ENCODE measurements around the gene C19orf33.

C19orf33 gene

GRCh38 chr19:38323291-38323690 is 19.2 kb downstream of the C19orf33 start:
- DNase-seq (ENCODE audit: low read depth), result no peak
- TF ChIP-seq CTCF (IDR thresholded peaks at IDR 0.05; ENCODE audit: control insufficient read depth, extremely low read depth, insufficient read depth), result no peak
- no peak overlapping the region for H3K4me3 ChIP-seq (ENCODE audit: low read depth, low read length)

GRCh38 chr19:38324431-38324830 is 20.4 kb downstream of the C19orf33 start:
- no peak for DNase-seq (ENCODE audit: low read depth)
- H3K4me3 ChIP-seq (ENCODE audit: low read depth, low read length), result no peak overlapping the region
- no peak for TF ChIP-seq CTCF (IDR thresholded peaks at IDR 0.05; ENCODE audit: control insufficient read depth, extremely low read depth, insufficient read depth)

GRCh38 chr19:38326591-38326990 is 22.5 kb downstream of the C19orf33 start:
- no peak for TF ChIP-seq CTCF (IDR thresholded peaks at IDR 0.05; ENCODE audit: control insufficient read depth, extremely low read depth, insufficient read depth)
- DNase-seq (ENCODE audit: low read depth), result no peak
- H3K4me3 ChIP-seq (ENCODE audit: low read depth, low read length), result no peak overlapping the region

GRCh38 chr19:38329651-38330050 is 25.6 kb downstream of the C19orf33 start:
- no peak for DNase-seq (ENCODE audit: low read depth)
- TF ChIP-seq CTCF (IDR thresholded peaks at IDR 0.05; ENCODE audit: control insufficient read depth, extremely low read depth, insufficient read depth), result no peak
- H3K4me3 ChIP-seq (ENCODE audit: low read depth, low read length), result no peak overlapping the region

GRCh38 chr19:38331728-38332127 is 27.7 kb downstream of the C19orf33 start:
- no peak for TF ChIP-seq CTCF (IDR thresholded peaks at IDR 0.05; ENCODE audit: control insufficient read depth, extremely low read depth, insufficient read depth)
- no peak overlapping the region for H3K4me3 ChIP-seq (ENCODE audit: low read depth, low read length)
- no peak for DNase-seq (ENCODE audit: low read depth)

- no peak for TF ChIP-seq CTCF (IDR thresholded peaks at IDR 0.05; ENCODE audit: control insufficient read depth, extremely low read depth, insufficient read depth)
- no peak for DNase-seq (ENCODE audit: low read depth)
- no peak overlapping the region for H3K4me3 ChIP-seq (ENCODE audit: low read depth, low read length)
Measured at GRCh38 chr19:38333245-38333644, 29.2 kb downstream of the C19orf33 start.

DNA sequence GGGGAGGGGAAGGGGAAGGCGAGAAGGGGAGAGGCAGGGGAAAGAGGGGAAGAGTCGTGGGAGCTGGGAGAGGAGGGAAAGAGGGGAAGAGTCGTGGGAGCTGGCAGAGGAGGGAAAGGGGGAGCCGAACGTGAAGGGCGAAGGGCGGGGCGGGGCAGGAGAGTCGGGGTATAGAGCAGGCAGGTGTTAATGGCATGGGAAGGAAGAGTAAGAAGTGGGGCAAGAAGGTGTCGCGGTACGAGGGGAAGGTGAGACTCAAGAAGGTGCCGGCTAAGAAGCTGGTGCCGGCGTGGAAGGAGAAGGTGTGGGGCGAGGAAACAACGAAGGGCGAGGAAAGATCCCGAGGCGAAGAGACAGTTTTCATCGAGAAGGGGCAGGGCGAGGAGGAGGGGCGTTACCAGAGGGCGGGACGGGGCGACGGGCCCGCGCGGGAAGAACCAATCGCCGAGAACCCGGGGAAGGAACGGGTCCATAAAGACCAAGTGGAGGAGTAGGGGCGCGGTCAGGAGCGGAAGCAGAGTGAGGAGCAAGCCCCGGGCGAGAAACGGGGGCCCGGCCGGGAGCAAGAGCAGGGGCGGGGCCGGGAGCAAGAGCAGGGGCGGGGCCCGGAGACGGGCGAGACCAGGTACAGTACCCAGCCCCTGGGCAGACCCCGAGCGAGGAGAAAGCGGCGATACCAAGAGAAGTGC is 32.0 kb downstream of the C19orf33 start:
- peak overlapping the region; percentile 87 for H3K4me3 ChIP-seq (ENCODE audit: low read depth, low read length)
- no peak for TF ChIP-seq CTCF (IDR thresholded peaks at IDR 0.05; ENCODE audit: control insufficient read depth, extremely low read depth, insufficient read depth)
- DNase-seq (ENCODE audit: low read depth), result peak; percentile 85
